Peyer's patch (tissue), 4 donors: ENCODE data around the gene BECN2.

Experiments
- CTCF ChIP-seq, 6 experiments: fragments of 450-650 bp in 4 of 6; fragments of 200-600 bp in 2 of 6; sonication (generic) in 1 of 6; IDR thresholded peaks; one replicate each; pipeline ENCODE4 v1.5.1; 2017 to 2019; ENCODE audit warnings: antibody characterized with exemption in 6 of 6, mild to moderate bottlenecking in 3 of 6, moderate library complexity in 1 of 6
- POLR2A ChIP-seq, 2 donors: fragments of 450-650 bp; IDR thresholded peaks; one replicate each; pipeline ENCODE4 v1.5.1; 2017; ENCODE audit warnings: antibody characterized with exemption in 2 of 2, mild to moderate bottlenecking in 2 of 2, moderate library complexity in 2 of 2

GRCh38 chr1:241944300-241944699 lies 13.3 kb upstream of the BECN2 start:
- TF ChIP-seq CTCF (IDR thresholded peaks at IDR 0.05) (no peak), POLR2A (IDR thresholded peaks at IDR 0.05) (no peak)
